ENCODE results near the gene AHSG. TPM values are rescaled to one million over a fixed set of nuclear protein-coding genes. Genes with fewer than 3 reads are reported as not detected.

AHSG gene
- total and polyA plus RNA-seq, 10 of the 15 experiments (the other 5 are each of a cell fraction or from before 2014, with no cell fraction given), result 0.06 to 0.90 (median 0.15) TPM; not detected in 7

GRCh38 chr3:186670155-186670554 lies 57.3 kb downstream of the AHSG start:
- ChIA-PET RAD21 (ENCODE audit: unreplicated experiment) (no interaction called here), CTCF (interaction anchor here (0.6 kb wide), 1 partner anchor 16 kb away, joined by 3 read pairs; no protein-coding TSS in a partner anchor), SMC1A (ENCODE audit: uncharacterized antibody, unreplicated experiment) (interaction anchor here (0.6 kb wide), 1 partner anchor 60 kb away, joined by 3 read pairs; no protein-coding TSS in a partner anchor), POLR2A (no interaction called here)
- Histone ChIP-seq H3K79me2 (ENCODE audit: control insufficient read depth, insufficient read depth, low read length) (no peaks in the 10 kb centered on the region), H4K20me1 (ENCODE audit: control insufficient read depth, insufficient read depth) (no peaks in the 10 kb centered on the region; the same call in 1 of the 2 replicates), H3K4me2 (ENCODE audit: control insufficient read depth, insufficient read depth) (no peak overlapping the region), H3K9me3 (replicated peaks; ENCODE audit: control insufficient read depth, insufficient read depth, low read length) (no peaks in the 10 kb centered on the region), H3K36me3 (ENCODE audit: control insufficient read depth in 2 of 2, insufficient read depth in 2 of 2, low read length in 1 of 2) (no peaks in the 10 kb centered on the region), H3K9ac (ENCODE audit: control insufficient read depth, insufficient read depth, low read length) (no peak overlapping the region), H3K27me3 (replicated peaks in 1 of 2; ENCODE audit: control insufficient read depth in 2 of 2, insufficient read depth in 2 of 2, low read length in 1 of 2) (no peaks in the 10 kb centered on the region; a peak in 1 of 4 replicates), H3K4me3 (no peak overlapping the region), H2AFZ (ENCODE audit: control insufficient read depth, low read depth, low read length) (no peak overlapping the region), H3K27ac (ENCODE audit: control insufficient read depth, insufficient read depth) (no peak overlapping the region), H3K4me1 (ENCODE audit: control insufficient read depth, insufficient read depth, low read length) (no peaks in the 10 kb centered on the region)
- ATAC-seq (no peak), FAIRE-seq (no peak), DNase-seq (ENCODE audit: low read depth, low spot score) (no peak)
- in situ Hi-C loops (cut with MboI) (no loop called here), intact Hi-C loops (cut with micrococcal nuclease; ENCODE audit: unreplicated experiment) (no loop called here)
- no TSS peak for BruUV-seq (replicated peaks)
- no peak for TF ChIP-seq CHD1 (IDR thresholded peaks at IDR 0.05; ENCODE audit: low read depth, low read length)
- TF ChIP-seq CREM (IDR thresholded peaks at IDR 0.05; ENCODE audit: low read depth), result no peak
- TF ChIP-seq MXI1 (IDR thresholded peaks at IDR 0.05; ENCODE audit: low read depth, low read length), result no peak
- no peak for TF ChIP-seq STAT3 (IDR thresholded peaks at IDR 0.05; ENCODE audit: low read depth, low read length)
- TF ChIP-seq NFIC (IDR thresholded peaks at IDR 0.05; ENCODE audit: low read depth, low read length), result no peak
- no peak for TF ChIP-seq BMI1 (IDR thresholded peaks at IDR 0.05; ENCODE audit: borderline replicate concordance)
- TF ChIP-seq USF1 (IDR thresholded peaks at IDR 0.05; ENCODE audit: borderline replicate concordance, extremely low read length, insufficient read depth, low read depth, low read length), result no peak
- no peak for TF ChIP-seq FOXM1 (IDR thresholded peaks at IDR 0.05; ENCODE audit: low read depth, low read length)
- TF ChIP-seq E4F1 (IDR thresholded peaks at IDR 0.05; ENCODE audit: borderline replicate concordance, partially characterized antibody), result no peak
- no peak for TF ChIP-seq BRCA1 (IDR thresholded peaks at IDR 0.05; ENCODE audit: low read depth, low read length)
- TF ChIP-seq ATF3 (IDR thresholded peaks at IDR 0.05; ENCODE audit: borderline replicate concordance, extremely low read depth, low read depth, low read length), result no peak
- no peak for TF ChIP-seq RAD21 (IDR thresholded peaks at IDR 0.05; ENCODE audit: insufficient read depth, low read depth, low read length)
- TF ChIP-seq MYB (IDR thresholded peaks at IDR 0.05; ENCODE audit: borderline replicate concordance, low read depth, low read length), result no peak
- no peak for TF ChIP-seq CREB1 (IDR thresholded peaks at IDR 0.05; ENCODE audit: low read depth)
- no peak for TF ChIP-seq SREBF2 (IDR thresholded peaks at IDR 0.05; ENCODE audit: low read length)
- TF ChIP-seq KLF5 (IDR thresholded peaks at IDR 0.05; ENCODE audit: partially characterized antibody), result no peak
- no peak for TF ChIP-seq POU2F2 (IDR thresholded peaks at IDR 0.05; ENCODE audit: borderline replicate concordance, low read depth, low read length)
